ENCODE measurements around the gene LSM3.

LSM3 gene

GRCh38 chr3:14138109-14138877, 40.3 kb upstream of the LSM3 start:
- Histone ChIP-seq H3K9me3 (ENCODE audit: low read length) (no peaks in the 10 kb centered on the region), H3K4me1 (ENCODE audit: insufficient read depth, low read length) (no peaks in the 10 kb centered on the region), H3K4me3 (ENCODE audit: low read length) (no peak overlapping the region), H2AFZ (ENCODE audit: low read depth, low read length) (no peak overlapping the region), H3K27me3 (ENCODE audit: insufficient read depth, low read length) (no peaks in the 10 kb centered on the region), H3K36me3 (ENCODE audit: insufficient read depth, low read length) (peaks cover 67% of the 10 kb centered on the region)

- H3K4me1 ChIP-seq (ENCODE audit: insufficient read depth, low read length) = peaks cover 4% of the 10 kb centered on the region
- H3K36me3 ChIP-seq (ENCODE audit: insufficient read depth, low read length) = peaks cover 63% of the 10 kb centered on the region
- H3K9me3 ChIP-seq (ENCODE audit: low read length) = no peaks in the 10 kb centered on the region
- H3K27me3 ChIP-seq (ENCODE audit: insufficient read depth, low read length) = no peaks in the 10 kb centered on the region
- H2AFZ ChIP-seq (ENCODE audit: low read depth, low read length) = no peak overlapping the region
- H3K4me3 ChIP-seq (ENCODE audit: low read length) = no peak overlapping the region
Measured at GRCh38 chr3:14138878-14139655, 39.5 kb upstream of the LSM3 start.

- Histone ChIP-seq H3K36me3 (ENCODE audit: insufficient read depth, low read length) (peaks cover 56% of the 10 kb centered on the region), H2AFZ (ENCODE audit: low read depth, low read length) (no peak overlapping the region), H3K4me1 (ENCODE audit: insufficient read depth, low read length) (peaks cover 11% of the 10 kb centered on the region), H3K4me3 (ENCODE audit: low read length) (no peak overlapping the region), H3K9me3 (ENCODE audit: low read length) (no peaks in the 10 kb centered on the region), H3K27me3 (ENCODE audit: insufficient read depth, low read length) (no peaks in the 10 kb centered on the region)
Measured at GRCh38 chr3:14139771-14140170, 38.8 kb upstream of the LSM3 start.

DNA sequence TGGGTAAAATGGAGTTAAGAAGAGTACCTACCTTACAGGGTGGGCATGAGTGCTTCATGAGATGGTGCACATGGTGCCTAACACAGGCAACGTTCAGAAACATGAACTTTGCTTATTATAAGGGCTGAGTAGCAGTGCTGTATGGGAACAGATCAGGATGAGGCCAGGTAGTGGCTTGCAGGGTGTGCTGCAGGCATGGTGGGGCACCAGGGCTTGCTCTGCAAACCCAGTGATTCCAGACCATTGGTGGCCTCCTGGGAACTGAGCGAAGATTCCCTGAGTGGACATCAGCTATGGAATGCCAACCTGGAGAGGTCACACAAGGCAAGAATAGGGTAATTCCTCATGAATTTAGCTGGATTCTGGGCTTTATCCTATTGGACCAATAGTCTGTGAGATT, 37.9 kb upstream of the LSM3 start:
- Histone ChIP-seq H3K9me3 (ENCODE audit: low read length) (no peaks in the 10 kb centered on the region), H3K4me1 (ENCODE audit: insufficient read depth, low read length) (peaks cover 18% of the 10 kb centered on the region), H3K36me3 (ENCODE audit: insufficient read depth, low read length) (peaks cover 53% of the 10 kb centered on the region), H2AFZ (ENCODE audit: low read depth, low read length) (no peak overlapping the region), H3K4me3 (ENCODE audit: low read length) (no peak overlapping the region), H3K27me3 (ENCODE audit: insufficient read depth, low read length) (no peaks in the 10 kb centered on the region)

DNA sequence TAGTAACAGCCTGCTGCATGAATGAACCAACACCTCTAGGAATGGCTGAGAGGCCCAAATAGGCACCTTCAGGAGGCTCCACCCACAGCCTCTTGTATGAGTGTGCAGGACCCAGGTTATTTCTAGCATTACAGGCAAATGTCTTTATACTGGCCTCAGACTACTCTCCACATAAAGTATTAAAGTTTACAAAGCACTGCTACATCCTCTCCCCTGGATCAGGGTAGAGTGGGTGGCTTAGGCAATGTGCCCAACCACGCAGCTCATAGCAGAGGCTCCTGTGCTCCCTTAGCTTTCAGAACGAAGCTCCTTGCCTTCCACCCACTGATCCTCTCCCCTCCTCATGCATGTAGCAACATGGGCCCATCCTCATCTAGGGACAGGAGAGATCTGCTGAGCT, 37.5 kb upstream of the LSM3 start:
- Histone ChIP-seq H2AFZ (ENCODE audit: low read depth, low read length) (no peak overlapping the region), H3K36me3 (ENCODE audit: insufficient read depth, low read length) (peaks cover 53% of the 10 kb centered on the region)

DNA sequence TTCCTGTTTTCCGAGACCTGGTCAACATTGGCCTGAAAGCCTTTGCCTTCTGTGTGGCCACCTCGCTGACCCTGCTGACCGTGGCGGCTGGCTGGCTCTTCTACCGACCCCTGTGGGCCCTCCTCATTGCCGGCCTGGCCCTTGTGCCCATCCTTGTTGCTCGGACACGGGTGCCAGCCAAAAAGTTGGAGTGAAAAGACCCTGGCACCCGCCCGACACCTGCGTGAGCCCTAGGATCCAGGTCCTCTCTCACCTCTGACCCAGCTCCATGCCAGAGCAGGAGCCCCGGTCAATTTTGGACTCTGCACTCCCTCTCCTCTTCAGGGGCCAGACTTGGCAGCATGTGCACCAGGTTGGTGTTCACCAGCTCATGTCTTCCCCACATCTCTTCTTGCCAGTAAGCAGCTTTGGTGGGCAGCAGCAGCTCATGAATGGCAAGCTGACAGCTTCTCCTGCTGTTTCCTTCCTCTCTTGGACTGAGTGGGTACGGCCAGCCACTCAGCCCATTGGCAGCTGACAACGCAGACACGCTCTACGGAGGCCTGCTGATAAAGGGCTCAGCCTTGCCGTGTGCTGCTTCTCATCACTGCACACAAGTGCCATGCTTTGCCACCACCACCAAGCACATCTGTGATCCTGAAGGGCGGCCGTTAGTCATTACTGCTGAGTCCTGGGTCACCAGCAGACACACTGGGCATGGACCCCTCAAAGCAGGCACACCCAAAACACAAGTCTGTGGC, 36.8 kb upstream of the LSM3 start:
- peaks cover 18% of the 10 kb centered on the region for H3K4me1 ChIP-seq (ENCODE audit: insufficient read depth, low read length)
- H2AFZ ChIP-seq (ENCODE audit: low read depth, low read length) = no peak overlapping the region
- no peaks in the 10 kb centered on the region for H3K27me3 ChIP-seq (ENCODE audit: insufficient read depth, low read length)
- no peaks in the 10 kb centered on the region for H3K9me3 ChIP-seq (ENCODE audit: low read length)
- H3K4me3 ChIP-seq (ENCODE audit: low read length) = no peak overlapping the region
- peaks cover 55% of the 10 kb centered on the region for H3K36me3 ChIP-seq (ENCODE audit: insufficient read depth, low read length)

More for the DNA sequence above, 37.5 kb upstream of the LSM3 start:
- Histone ChIP-seq H3K4me1 (ENCODE audit: insufficient read depth, low read length) (peaks cover 18% of the 10 kb centered on the region), H3K27me3 (ENCODE audit: insufficient read depth, low read length) (no peaks in the 10 kb centered on the region), H3K9me3 (ENCODE audit: low read length) (no peaks in the 10 kb centered on the region), H3K4me3 (ENCODE audit: low read length) (no peak overlapping the region)

- Histone ChIP-seq H3K4me1 (ENCODE audit: insufficient read depth, low read length) (peaks cover 18% of the 10 kb centered on the region), H3K27me3 (ENCODE audit: insufficient read depth, low read length) (no peaks in the 10 kb centered on the region), H3K36me3 (ENCODE audit: insufficient read depth, low read length) (peaks cover 54% of the 10 kb centered on the region), H3K9me3 (ENCODE audit: low read length) (no peaks in the 10 kb centered on the region), H2AFZ (ENCODE audit: low read depth, low read length) (no peak overlapping the region), H3K4me3 (ENCODE audit: low read length) (no peak overlapping the region)
Measured at GRCh38 chr3:14142567-14143270, 35.9 kb upstream of the LSM3 start.

- Histone ChIP-seq H3K9me3 (ENCODE audit: low read length) (no peaks in the 10 kb centered on the region), H3K4me3 (ENCODE audit: low read length) (no peak overlapping the region), H2AFZ (ENCODE audit: low read depth, low read length) (no peak overlapping the region), H3K36me3 (ENCODE audit: insufficient read depth, low read length) (peaks cover 60% of the 10 kb centered on the region), H3K4me1 (ENCODE audit: insufficient read depth, low read length) (peaks cover 18% of the 10 kb centered on the region), H3K27me3 (ENCODE audit: insufficient read depth, low read length) (no peaks in the 10 kb centered on the region)
Measured at GRCh38 chr3:14143271-14144225, 35.1 kb upstream of the LSM3 start.

- Histone ChIP-seq H3K4me1 (ENCODE audit: insufficient read depth, low read length) (peaks cover 18% of the 10 kb centered on the region), H3K4me3 (ENCODE audit: low read length) (no peak overlapping the region), H3K36me3 (ENCODE audit: insufficient read depth, low read length) (peaks cover 56% of the 10 kb centered on the region), H3K27me3 (ENCODE audit: insufficient read depth, low read length) (no peaks in the 10 kb centered on the region), H3K9me3 (ENCODE audit: low read length) (no peaks in the 10 kb centered on the region), H2AFZ (ENCODE audit: low read depth, low read length) (no peak overlapping the region)
Measured at GRCh38 chr3:14144423-14145075, 34.1 kb upstream of the LSM3 start.

GRCh38 chr3:14145236-14145635, 33.4 kb upstream of the LSM3 start:
- no peaks in the 10 kb centered on the region for H3K9me3 ChIP-seq (ENCODE audit: low read length)
- no peak overlapping the region for H2AFZ ChIP-seq (ENCODE audit: low read depth, low read length)
- H3K4me3 ChIP-seq (ENCODE audit: low read length) = no peak overlapping the region
- H3K27me3 ChIP-seq (ENCODE audit: insufficient read depth, low read length) = no peaks in the 10 kb centered on the region
- H3K4me1 ChIP-seq (ENCODE audit: insufficient read depth, low read length) = peaks cover 18% of the 10 kb centered on the region
- peaks cover 56% of the 10 kb centered on the region for H3K36me3 ChIP-seq (ENCODE audit: insufficient read depth, low read length)

DNA sequence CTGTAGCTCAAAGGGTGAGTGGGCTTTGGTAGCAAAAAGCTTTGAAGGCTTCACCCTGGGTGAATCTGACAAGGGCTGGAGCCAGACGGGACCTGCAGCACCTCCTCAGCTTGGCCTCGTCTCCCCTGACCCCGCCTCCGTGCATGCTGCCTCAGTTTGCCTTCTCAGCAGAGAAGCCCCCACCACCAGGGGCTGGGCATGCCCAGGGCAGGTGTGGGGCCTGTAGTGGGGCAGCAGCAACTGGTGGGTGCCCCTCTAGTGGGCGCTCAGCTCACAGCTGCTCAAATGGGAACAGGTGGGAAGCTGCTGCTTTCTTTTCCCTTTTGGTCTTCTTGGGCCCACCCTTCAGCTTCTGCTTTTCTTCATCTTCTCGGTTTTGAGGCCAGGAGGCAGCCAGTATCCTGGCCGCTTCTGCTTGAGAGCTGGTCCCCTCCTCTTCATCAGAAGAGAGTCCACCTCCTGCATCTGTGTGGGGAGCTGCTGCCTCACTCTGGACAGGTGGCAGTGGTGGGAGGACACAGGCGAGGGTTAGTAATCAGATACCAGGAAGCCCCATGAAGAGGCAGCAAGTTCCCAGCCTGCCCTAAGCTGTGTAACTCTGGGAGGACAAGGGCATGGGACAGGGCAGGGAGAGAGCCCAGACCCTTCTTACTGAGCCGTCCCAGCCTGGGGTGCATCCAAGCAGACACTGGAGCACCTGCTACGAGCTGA, 32.8 kb upstream of the LSM3 start:
- Histone ChIP-seq H3K4me1 (ENCODE audit: insufficient read depth, low read length) (peaks cover 18% of the 10 kb centered on the region), H3K36me3 (ENCODE audit: insufficient read depth, low read length) (peaks cover 61% of the 10 kb centered on the region), H3K27me3 (ENCODE audit: insufficient read depth, low read length) (no peaks in the 10 kb centered on the region), H2AFZ (ENCODE audit: low read depth, low read length) (no peak overlapping the region), H3K9me3 (ENCODE audit: low read length) (no peaks in the 10 kb centered on the region), H3K4me3 (ENCODE audit: low read length) (no peak overlapping the region)

Measured in neuron (in vitro differentiated cells).